Activated naive CD4-positive, alpha-beta T cell treated with anti-CD3 and anti-CD28 coated beads, Interleukin-2, amount 50 U/mL, for 24 hours (primary cell): ENCODE measurements around the gene NCAPG2.
"Not testable (repeated sequence)": the region's sequence is repeated elsewhere in the genome, so short reads cannot be mapped to it uniquely, and the experiment has no call there.

Experiments used
- H3K27ac Mint-ChIP-seq: one replicate; pipeline ENCODE4 v1.8.0; 2021; ENCODE audit warnings: mild to moderate bottlenecking, mixed read lengths
- H3K27me3 Mint-ChIP-seq: one replicate; pipeline ENCODE4 v1.8.0; 2021; ENCODE audit warnings: mixed read lengths
- H3K36me3 Mint-ChIP-seq: one replicate; pipeline ENCODE4 v1.8.0; 2021; ENCODE audit warnings: mixed read lengths
- H3K4me1 Mint-ChIP-seq: one replicate; pipeline ENCODE4 v1.8.0; 2021; ENCODE audit warnings: mixed read lengths
- H3K4me3 Mint-ChIP-seq: one replicate; pipeline ENCODE4 v1.8.0; 2021; ENCODE audit warnings: mild to moderate bottlenecking, mixed read lengths
- H3K9me3 Mint-ChIP-seq: one replicate; pipeline ENCODE4 v1.8.0; 2021; ENCODE audit warnings: mixed read lengths

NCAPG2 gene

GRCh38 chr7:158676171-158676840 is 28.3 kb downstream of the NCAPG2 start:
- Mint-ChIP-seq H3K27me3 (no peaks in the 10 kb centered on the region), H3K9me3 (no peaks in the 10 kb centered on the region), H3K27ac (no peak overlapping the region), H3K4me1 (peaks cover 5% of the 10 kb centered on the region), H3K4me3 (no peak overlapping the region), H3K36me3 (peaks cover 14% of the 10 kb centered on the region)

GRCh38 chr7:158672975-158673374 is 31.6 kb downstream of the NCAPG2 start:
- no peak overlapping the region for H3K4me3 Mint-ChIP-seq
- peaks cover 14% of the 10 kb centered on the region for H3K36me3 Mint-ChIP-seq
- H3K27ac Mint-ChIP-seq: no peak overlapping the region
- H3K27me3 Mint-ChIP-seq: no peaks in the 10 kb centered on the region
- no peaks in the 10 kb centered on the region for H3K4me1 Mint-ChIP-seq
- H3K9me3 Mint-ChIP-seq: no peaks in the 10 kb centered on the region

- not testable (repeated sequence) for H3K4me1 Mint-ChIP-seq, H3K27me3 Mint-ChIP-seq, H3K9me3 Mint-ChIP-seq, H3K27ac Mint-ChIP-seq, H3K36me3 Mint-ChIP-seq, H3K4me3 Mint-ChIP-seq
Observed at GRCh38 chr7:158668086-158668485, 36.5 kb downstream of the NCAPG2 start.

- H3K27me3 Mint-ChIP-seq, H3K9me3 Mint-ChIP-seq, H3K27ac Mint-ChIP-seq, H3K4me3 Mint-ChIP-seq, H3K36me3 Mint-ChIP-seq, H3K4me1 Mint-ChIP-seq: not testable (repeated sequence)
Observed at GRCh38 chr7:158666966-158667678, 37.5 kb downstream of the NCAPG2 start.

GRCh38 chr7:158666401-158666800 is 38.2 kb downstream of the NCAPG2 start:
- Mint-ChIP-seq H3K27ac (no peak overlapping the region), H3K9me3 (no peaks in the 10 kb centered on the region), H3K4me3 (no peak overlapping the region), H3K36me3 (peaks cover 2% of the 10 kb centered on the region), H3K4me1 (no peaks in the 10 kb centered on the region), H3K27me3 (no peaks in the 10 kb centered on the region)

- peaks cover 1% of the 10 kb centered on the region for H3K36me3 Mint-ChIP-seq
- no peak overlapping the region for H3K27ac Mint-ChIP-seq
- H3K4me3 Mint-ChIP-seq: no peak overlapping the region
- no peaks in the 10 kb centered on the region for H3K9me3 Mint-ChIP-seq
- H3K27me3 Mint-ChIP-seq: no peaks in the 10 kb centered on the region
- H3K4me1 Mint-ChIP-seq: no peaks in the 10 kb centered on the region
Observed at GRCh38 chr7:158664406-158664805, 40.2 kb downstream of the NCAPG2 start.

GRCh38 chr7:158663428-158663741 is 41.2 kb downstream of the NCAPG2 start:
- H3K27ac Mint-ChIP-seq: no peak overlapping the region
- no peak overlapping the region for H3K4me3 Mint-ChIP-seq
- H3K27me3 Mint-ChIP-seq: no peaks in the 10 kb centered on the region
- H3K36me3 Mint-ChIP-seq: peaks cover 1% of the 10 kb centered on the region
- H3K4me1 Mint-ChIP-seq: no peaks in the 10 kb centered on the region
- H3K9me3 Mint-ChIP-seq: no peaks in the 10 kb centered on the region

GRCh38 chr7:158662610-158663427 is 41.8 kb downstream of the NCAPG2 start:
- no peak overlapping the region for H3K4me3 Mint-ChIP-seq
- H3K36me3 Mint-ChIP-seq: peaks cover 1% of the 10 kb centered on the region
- peak overlapping the region; percentile 25 for H3K27ac Mint-ChIP-seq
- no peaks in the 10 kb centered on the region for H3K4me1 Mint-ChIP-seq
- H3K27me3 Mint-ChIP-seq: no peaks in the 10 kb centered on the region
- H3K9me3 Mint-ChIP-seq: no peaks in the 10 kb centered on the region

- Mint-ChIP-seq H3K4me1 (peaks cover 4% of the 10 kb centered on the region), H3K27ac (no peak overlapping the region), H3K9me3 (no peaks in the 10 kb centered on the region), H3K36me3 (peaks cover 12% of the 10 kb centered on the region), H3K27me3 (no peaks in the 10 kb centered on the region), H3K4me3 (no peak overlapping the region)
Observed at GRCh38 chr7:158658475-158658874, 46.1 kb downstream of the NCAPG2 start.

- Mint-ChIP-seq H3K36me3 (peaks cover 12% of the 10 kb centered on the region), H3K4me1 (peaks cover 4% of the 10 kb centered on the region), H3K4me3 (no peak overlapping the region), H3K27ac (no peak overlapping the region), H3K27me3 (no peaks in the 10 kb centered on the region), H3K9me3 (no peaks in the 10 kb centered on the region)
Observed at GRCh38 chr7:158657189-158657746, 47.3 kb downstream of the NCAPG2 start.

GRCh38 chr7:158655931-158656441 is 48.6 kb downstream of the NCAPG2 start:
- peaks cover 16% of the 10 kb centered on the region for H3K36me3 Mint-ChIP-seq
- H3K9me3 Mint-ChIP-seq: no peaks in the 10 kb centered on the region
- no peak overlapping the region for H3K4me3 Mint-ChIP-seq
- no peak overlapping the region for H3K27ac Mint-ChIP-seq
- H3K4me1 Mint-ChIP-seq: peaks cover 4% of the 10 kb centered on the region
- H3K27me3 Mint-ChIP-seq: no peaks in the 10 kb centered on the region

GRCh38 chr7:158655507-158655906 is 49.1 kb downstream of the NCAPG2 start:
- Mint-ChIP-seq H3K4me1 (peaks cover 4% of the 10 kb centered on the region), H3K27ac (no peak overlapping the region), H3K4me3 (no peak overlapping the region), H3K27me3 (no peaks in the 10 kb centered on the region), H3K9me3 (no peaks in the 10 kb centered on the region), H3K36me3 (peaks cover 16% of the 10 kb centered on the region)

- Mint-ChIP-seq H3K36me3 (peaks cover 17% of the 10 kb centered on the region), H3K9me3 (peaks cover 4% of the 10 kb centered on the region), H3K4me1 (peaks cover 4% of the 10 kb centered on the region), H3K4me3 (no peak overlapping the region), H3K27me3 (no peaks in the 10 kb centered on the region), H3K27ac (no peak overlapping the region)
Observed at GRCh38 chr7:158651968-158652565, 52.5 kb downstream of the NCAPG2 start.

- no peaks in the 10 kb centered on the region for H3K27me3 Mint-ChIP-seq
- H3K9me3 Mint-ChIP-seq: peaks cover 4% of the 10 kb centered on the region
- no peak overlapping the region for H3K27ac Mint-ChIP-seq
- no peak overlapping the region for H3K4me3 Mint-ChIP-seq
- H3K36me3 Mint-ChIP-seq: peaks cover 15% of the 10 kb centered on the region
- H3K4me1 Mint-ChIP-seq: no peaks in the 10 kb centered on the region
Observed at GRCh38 chr7:158650821-158651225, 53.8 kb downstream of the NCAPG2 start.

GRCh38 chr7:158649279-158649678 is 55.3 kb downstream of the NCAPG2 start:
- H3K9me3 Mint-ChIP-seq: peaks cover 4% of the 10 kb centered on the region
- no peaks in the 10 kb centered on the region for H3K27me3 Mint-ChIP-seq
- H3K27ac Mint-ChIP-seq: no peak overlapping the region
- H3K36me3 Mint-ChIP-seq: peaks cover 15% of the 10 kb centered on the region
- H3K4me3 Mint-ChIP-seq: no peak overlapping the region
- H3K4me1 Mint-ChIP-seq: no peaks in the 10 kb centered on the region
